Cardiac muscle cell (in vitro differentiated cells and primary cell): Measurements from ENCODE around the gene EP400. TPM values are rescaled to one million over a fixed set of nuclear protein-coding genes. Genes with fewer than 3 reads are reported as not detected.

ENCODE experiments used
- DNase-seq, 2 donors: peaks; one replicate each; pipeline versions ENCODE4 v3.0.0 to v3.0.0-alpha.2; 2010 to 2017; ENCODE audit warnings: low read depth in 1 of 2, low spot score in 1 of 2
- H3K27ac ChIP-seq: fragments of 200-600 bp; sonication (generic); 2 replicates; pipeline ENCODE4 v1.5.1; 2016
- H3K27me3 ChIP-seq: fragments of 200-600 bp; sonication (generic); 2 replicates; pipeline ENCODE4 v1.6.0; 2016; ENCODE audit warnings: control low read depth
- H3K36me3 ChIP-seq: fragments of 200-600 bp; sonication (generic); 2 replicates; pipeline ENCODE4 v1.5.1; 2016; ENCODE audit warnings: control low read depth
- H3K4me1 ChIP-seq: fragments of 200-600 bp; sonication (generic); 2 replicates; pipeline ENCODE4 v1.8.1; 2017; ENCODE audit warnings: low read depth, mild to moderate bottlenecking, mixed run types
- H3K4me3 ChIP-seq: fragments of 200-600 bp; sonication (generic); 2 replicates; pipeline ENCODE4 v1.5.1; 2016; ENCODE audit warnings: mild to moderate bottlenecking
- H3K9me3 ChIP-seq: fragments of 200-600 bp; sonication (generic); 2 replicates; pipeline ENCODE4 v1.5.1; 2017; ENCODE audit warnings: low read depth, mild to moderate bottlenecking, control low read depth
- CTCF ChIP-seq: IDR thresholded peaks from 2 replicates; pipeline ENCODE4 v1.5.1; 2012; ENCODE audit warnings: low read depth, mild to moderate bottlenecking, low read length
- polyA plus RNA-seq: library from polyadenylated mRNA; unstranded; fragments of >200 nt; fragmentation: Nextera tagmentation; extraction: Ambion mirVana; gene quantifications from 2 replicates; pipeline ENCODE4 v1.2.1, GENCODE V29; 2016
- total RNA-seq: library from RNA; depleted of rRNA; stranded (reverse); fragments of >200 nt; gene quantifications from 2 replicates; pipeline ENCODE4 v1.2.3, GENCODE V29; 2016

Gene EP400
- total and polyA plus RNA-seq, 2 experiments from 2014 or later, result 14.6 to 28.4 TPM

GRCh38 chr12:131939007-131939406 is 10.7 kb upstream of the EP400 start:
- no peaks in the 10 kb centered on the region for H3K4me1 ChIP-seq
- H3K27me3 ChIP-seq, result no peaks in the 10 kb centered on the region
- no peak for TF ChIP-seq CTCF
- H3K9me3 ChIP-seq, result no peaks in the 10 kb centered on the region
- no peak overlapping the region for H3K27ac ChIP-seq
- peaks cover 15% of the 10 kb centered on the region for H3K36me3 ChIP-seq
- DNase-seq, result no peak
- no peak overlapping the region for H3K4me3 ChIP-seq

- no peak for DNase-seq
- Histone ChIP-seq H3K36me3 (peaks cover 12% of the 10 kb centered on the region), H3K27ac (no peak overlapping the region), H3K4me3 (no peak overlapping the region), H3K9me3 (no peaks in the 10 kb centered on the region), H3K27me3 (no peaks in the 10 kb centered on the region), H3K4me1 (no peaks in the 10 kb centered on the region)
- TF ChIP-seq CTCF, result no peak
Measured at GRCh38 chr12:131940141-131940547, 9.6 kb upstream of the EP400 start.

GRCh38 chr12:131941116-131941986 is 8.4 kb upstream of the EP400 start:
- TF ChIP-seq CTCF, result no peak
- Histone ChIP-seq H3K9me3 (no peaks in the 10 kb centered on the region), H3K27me3 (no peaks in the 10 kb centered on the region), H3K36me3 (peaks cover 12% of the 10 kb centered on the region), H3K27ac (no peak overlapping the region), H3K4me1 (no peaks in the 10 kb centered on the region), H3K4me3 (no peak overlapping the region)
- no peak for DNase-seq

- no peak for TF ChIP-seq CTCF
- Histone ChIP-seq H3K9me3 (no peaks in the 10 kb centered on the region), H3K4me1 (no peaks in the 10 kb centered on the region), H3K27me3 (no peaks in the 10 kb centered on the region), H3K36me3 (peaks cover 12% of the 10 kb centered on the region), H3K4me3 (no peak overlapping the region), H3K27ac (no peak overlapping the region)
- DNase-seq, result no peak
Measured at GRCh38 chr12:131941987-131942341, 7.8 kb upstream of the EP400 start.

- Histone ChIP-seq H3K4me3 (no peak overlapping the region), H3K27ac (no peak overlapping the region), H3K9me3 (no peaks in the 10 kb centered on the region), H3K27me3 (no peaks in the 10 kb centered on the region), H3K4me1 (no peaks in the 10 kb centered on the region), H3K36me3 (peaks cover 12% of the 10 kb centered on the region)
- TF ChIP-seq CTCF, result no peak
- no peak for DNase-seq
Measured at GRCh38 chr12:131942671-131943070, 7.1 kb upstream of the EP400 start.
